HepG2 (cell line): ENCODE measurements around the gene NME4. TPM values are rescaled to one million over a fixed set of nuclear protein-coding genes. Genes with fewer than 3 reads are reported as not detected.

Experiments
- BRCA1 ChIP-seq: sonication (generic); formaldehyde crosslinking; IDR thresholded peaks from 2 replicates; pipeline ENCODE4 v1.4.0; 2020; ENCODE audit warnings: missing genetic modification reagents
- ELF4 ChIP-seq: sonication (generic); formaldehyde crosslinking; IDR thresholded peaks from 2 replicates; pipeline ENCODE4 v1.5.0; 2020; ENCODE audit warnings: missing genetic modification reagents, mild to moderate bottlenecking, moderate library complexity, borderline replicate concordance
- FOSL1 ChIP-seq: sonication (generic); formaldehyde crosslinking; IDR thresholded peaks from 2 replicates; pipeline ENCODE4 v1.9.0; 2021; ENCODE audit warnings: missing genetic modification reagents, borderline replicate concordance
- FOXA3 ChIP-seq: IDR thresholded peaks from 2 replicates; pipeline ENCODE4 v1.6.1; 2016; ENCODE audit warnings: missing genetic modification reagents, missing compliant biosample characterization
- HOXA9 ChIP-seq: sonication (generic); formaldehyde crosslinking; IDR thresholded peaks from 2 replicates; pipeline ENCODE4 v1.8.1; 2022; ENCODE audit warnings: missing genetic modification reagents, mild to moderate bottlenecking, moderate library complexity, borderline replicate concordance
- PCBP2 ChIP-seq: fragments of 200-400 bp; formaldehyde crosslinking; optimal IDR thresholded peaks from 2 replicates; pipeline ENCODE3; 2018; ENCODE audit warnings: low read length, low read depth; ENCODE audit not compliant: poor library complexity, severe bottlenecking
- RERE ChIP-seq: IDR thresholded peaks from 2 replicates; pipeline ENCODE4 v1.6.1; 2016; ENCODE audit warnings: low read depth, missing genetic modification reagents, missing compliant biosample characterization
- SRY ChIP-seq: sonication (generic); formaldehyde crosslinking; IDR thresholded peaks from 2 replicates; pipeline ENCODE4 v1.8.0; 2022; ENCODE audit warnings: mild to moderate bottlenecking, missing genetic modification reagents
- SSRP1 ChIP-seq: IDR thresholded peaks from 2 replicates; pipeline ENCODE4 v1.6.1; 2016; ENCODE audit warnings: control low read depth
- TBL1XR1 ChIP-seq: fragments of 150-350 bp; IDR thresholded peaks from 2 replicates; pipeline ENCODE4 v1.6.1; 2014; ENCODE audit warnings: borderline replicate concordance, low read length; ENCODE audit not compliant: partially characterized antibody
- TRIM24 ChIP-seq: sonication (generic); formaldehyde crosslinking; IDR thresholded peaks from 2 replicates; pipeline ENCODE4 v1.8.0; 2022; ENCODE audit warnings: mild to moderate bottlenecking, missing genetic modification reagents
- ZNF205 ChIP-seq: IDR thresholded peaks from 2 replicates; pipeline ENCODE4 v1.6.1; 2018; ENCODE audit warnings: missing biosample characterization, missing genetic modification reagents
- ZNF224 ChIP-seq: sonication (generic); formaldehyde crosslinking; IDR thresholded peaks from 2 replicates; pipeline ENCODE4 v1.5.0; 2020; ENCODE audit warnings: mild to moderate bottlenecking, missing genetic modification reagents
- ZNF33B ChIP-seq: sonication (generic); formaldehyde crosslinking; IDR thresholded peaks from 2 replicates; pipeline ENCODE4 v1.5.1; 2020; ENCODE audit warnings: mild to moderate bottlenecking, missing genetic modification reagents
- ZNF432 ChIP-seq: sonication (generic); formaldehyde crosslinking; IDR thresholded peaks from 2 replicates; pipeline ENCODE4 v1.5.0; 2020; ENCODE audit warnings: missing genetic modification reagents, mild to moderate bottlenecking, borderline replicate concordance
- ZNF557 ChIP-seq: sonication (generic); formaldehyde crosslinking; IDR thresholded peaks from 2 replicates; pipeline ENCODE4 v1.4.0; 2020; ENCODE audit warnings: missing genetic modification reagents
- ZNF569 ChIP-seq: sonication (generic); formaldehyde crosslinking; IDR thresholded peaks from 2 replicates; pipeline ENCODE4 v1.5.0; 2020; ENCODE audit warnings: mild to moderate bottlenecking, missing genetic modification reagents, moderate library complexity, borderline replicate concordance
- ZNF576 ChIP-seq: sonication (generic); formaldehyde crosslinking; IDR thresholded peaks from 2 replicates; pipeline ENCODE4 v1.4.0; 2020; ENCODE audit warnings: mild to moderate bottlenecking, missing genetic modification reagents
- ZNF672 ChIP-seq: sonication (generic); formaldehyde crosslinking; IDR thresholded peaks from 2 replicates; pipeline ENCODE4 v1.8.1; 2022; ENCODE audit warnings: missing genetic modification reagents
- ZSCAN20 ChIP-seq: sonication (generic); formaldehyde crosslinking; IDR thresholded peaks from 2 replicates; pipeline ENCODE4 v1.4.0; 2020; ENCODE audit warnings: missing genetic modification reagents, mild to moderate bottlenecking, borderline replicate concordance
- ZSCAN21 ChIP-seq: sonication (generic); formaldehyde crosslinking; IDR thresholded peaks from 2 replicates; pipeline ENCODE4 v1.8.0; 2022; ENCODE audit warnings: mild to moderate bottlenecking, missing genetic modification reagents, moderate library complexity, borderline replicate concordance
- polyA plus RNA-seq, 8 experiments: library from polyadenylated mRNA; depleted of rRNA in 3 of 8; stranded (reverse) in 7 of 8; unstranded in 1 of 8; fragments of >200 nt; fragmentation: Illumina TruSeq in 4 of 8; extraction: Trizol in 4 of 8; gene quantifications; 2 replicates each; pipeline versions ENCODE4 v1.2.1 to v1.2.3, GENCODE V29; 2011 to 2016; ENCODE audit warnings: low read depth in 4 of 8, missing spikeins in 1 of 8, mixed read lengths in 1 of 8; ENCODE audit not compliant: insufficient read depth in 1 of 8
- total RNA-seq, 5 experiments: library from RNA; depleted of rRNA; stranded (reverse); fragments of >200 nt; fragmentation: Illumina TruSeq; extraction: Trizol; gene quantifications; 2 replicates each; pipeline ENCODE4 v1.2.3, GENCODE V29; 2016; ENCODE audit warnings: low read depth in 1 of 5
- TF ChIP-seq, protein P1 (sequence below): sonication (generic); formaldehyde crosslinking; IDR thresholded peaks from 2 replicates; pipeline ENCODE4 v1.5.1; 2020; ENCODE audit warnings: missing genetic modification reagents, mild to moderate bottlenecking, borderline replicate concordance
- TF ChIP-seq, protein P2 (sequence below): sonication (generic); formaldehyde crosslinking; IDR thresholded peaks from 2 replicates; pipeline ENCODE4 v1.8.0; 2022; ENCODE audit warnings: mild to moderate bottlenecking, missing genetic modification reagents

The NME4 gene
- total and polyA plus RNA-seq, 2 of the 13 experiments (the other 11 are each of a cell fraction or from before 2014, with no cell fraction given) = 121 to 263 TPM

GRCh38 chr16:396605-397004 is 394 bp upstream of the NME4 start (continued):
- TF ChIP-seq, protein P1, sequence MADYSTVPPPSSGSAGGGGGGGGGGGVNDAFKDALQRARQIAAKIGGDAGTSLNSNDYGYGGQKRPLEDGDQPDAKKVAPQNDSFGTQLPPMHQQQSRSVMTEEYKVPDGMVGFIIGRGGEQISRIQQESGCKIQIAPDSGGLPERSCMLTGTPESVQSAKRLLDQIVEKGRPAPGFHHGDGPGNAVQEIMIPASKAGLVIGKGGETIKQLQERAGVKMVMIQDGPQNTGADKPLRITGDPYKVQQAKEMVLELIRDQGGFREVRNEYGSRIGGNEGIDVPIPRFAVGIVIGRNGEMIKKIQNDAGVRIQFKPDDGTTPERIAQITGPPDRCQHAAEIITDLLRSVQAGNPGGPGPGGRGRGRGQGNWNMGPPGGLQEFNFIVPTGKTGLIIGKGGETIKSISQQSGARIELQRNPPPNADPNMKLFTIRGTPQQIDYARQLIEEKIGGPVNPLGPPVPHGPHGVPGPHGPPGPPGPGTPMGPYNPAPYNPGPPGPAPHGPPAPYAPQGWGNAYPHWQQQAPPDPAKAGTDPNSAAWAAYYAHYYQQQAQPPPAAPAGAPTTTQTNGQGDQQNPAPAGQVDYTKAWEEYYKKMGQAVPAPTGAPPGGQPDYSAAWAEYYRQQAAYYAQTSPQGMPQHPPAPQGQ (CRISPR knock-in tag) = no peak
- TF ChIP-seq ZSCAN21 (CRISPR knock-in tag) (no peak), SSRP1 (CRISPR knock-in tag) (no peak), ELF4 (CRISPR knock-in tag) (no peak), SRY (CRISPR knock-in tag) (no peak; the same call in 1 of the 2 replicates), ZNF569 (CRISPR knock-in tag) (no peak), TRIM24 (CRISPR knock-in tag) (no peak), ZNF557 (CRISPR knock-in tag) (no peak), FOXA3 (CRISPR knock-in tag) (no peak), HOXA9 (CRISPR knock-in tag) (no peak), ZNF672 (CRISPR knock-in tag) (no peak), BRCA1 (no peak), TBL1XR1 (no peak), FOSL1 (no peak), ZNF432 (CRISPR knock-in tag) (no peak), ZNF224 (CRISPR knock-in tag) (0 out of 2 replicates have a peak, but pooled peaks have one; percentile 44), ZSCAN20 (CRISPR knock-in tag) (no peak), ZNF33B (CRISPR knock-in tag) (no peak), ZNF576 (CRISPR knock-in tag) (no peak), ZNF205 (CRISPR knock-in tag) (no peak), PCBP2 (no peak), RERE (CRISPR knock-in tag) (no peak)
- TF ChIP-seq, protein P2, sequence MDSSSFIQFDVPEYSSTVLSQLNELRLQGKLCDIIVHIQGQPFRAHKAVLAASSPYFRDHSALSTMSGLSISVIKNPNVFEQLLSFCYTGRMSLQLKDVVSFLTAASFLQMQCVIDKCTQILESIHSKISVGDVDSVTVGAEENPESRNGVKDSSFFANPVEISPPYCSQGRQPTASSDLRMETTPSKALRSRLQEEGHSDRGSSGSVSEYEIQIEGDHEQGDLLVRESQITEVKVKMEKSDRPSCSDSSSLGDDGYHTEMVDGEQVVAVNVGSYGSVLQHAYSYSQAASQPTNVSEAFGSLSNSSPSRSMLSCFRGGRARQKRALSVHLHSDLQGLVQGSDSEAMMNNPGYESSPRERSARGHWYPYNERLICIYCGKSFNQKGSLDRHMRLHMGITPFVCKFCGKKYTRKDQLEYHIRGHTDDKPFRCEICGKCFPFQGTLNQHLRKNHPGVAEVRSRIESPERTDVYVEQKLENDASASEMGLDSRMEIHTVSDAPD (CRISPR knock-in tag) = no peak
